ENCODE results near the gene LAMA4.

LAMA4 gene

GRCh38 chr6:112062966-112063365 lies 191.4 kb downstream of the LAMA4 start:
- no peak for DNase-seq

DNA sequence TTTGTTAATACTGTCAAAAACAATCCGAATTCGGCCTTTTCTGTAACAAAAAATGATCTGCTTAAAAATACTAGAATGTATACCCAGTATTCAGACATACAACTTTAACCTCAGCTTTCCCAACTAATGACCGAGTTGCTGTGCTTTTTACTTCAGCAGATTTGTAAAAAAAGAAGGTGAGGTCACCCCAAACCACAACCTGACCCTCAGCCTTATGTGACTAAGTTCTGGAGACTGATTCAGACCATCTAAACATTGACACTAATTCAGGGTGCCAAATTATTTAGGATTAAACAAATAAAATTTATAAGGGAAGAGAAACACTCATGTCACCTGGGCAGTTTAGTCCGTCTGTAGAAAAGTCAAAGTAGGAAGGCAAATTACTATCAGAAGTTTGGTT lies 192.8 kb downstream of the LAMA4 start:
- no peak for DNase-seq
